Stimulated activated CD8-positive, alpha-beta memory T cell treated with anti-CD3 and anti-CD28 coated beads, Interleukin-15, amount 100 ng/mL, for 1 hour (primary cell): ENCODE results near the gene RXFP2.

Source experiments
- DNase-seq: peaks from one replicate; pipeline ENCODE4 v3.0.0-alpha.2; 2020; ENCODE audit warnings: low read depth

The RXFP2 gene

GRCh38 chr13:31769575-31769974, 30.2 kb downstream of the RXFP2 start:
- DNase-seq = no peak

- DNase-seq = no peak
These were observed 32.9 kb downstream of the RXFP2 start for GRCh38 chr13:31772231-31772630.

GRCh38 chr13:31773538-31773937, 34.2 kb downstream of the RXFP2 start:
- DNase-seq = no peak

GRCh38 chr13:31774186-31774750, 34.9 kb downstream of the RXFP2 start:
- no peak for DNase-seq

- DNase-seq = no peak
These were observed 35.8 kb downstream of the RXFP2 start for GRCh38 chr13:31775148-31775547.

- no peak for DNase-seq
These were observed 36.4 kb downstream of the RXFP2 start for GRCh38 chr13:31775686-31776085.

GRCh38 chr13:31781064-31781463, 41.7 kb downstream of the RXFP2 start:
- DNase-seq = no peak

- DNase-seq = no peak
These were observed 46.7 kb downstream of the RXFP2 start for GRCh38 chr13:31786011-31786410.

- DNase-seq = no peak
These were observed 51.7 kb downstream of the RXFP2 start for GRCh38 chr13:31790992-31791391.

- no peak for DNase-seq
These were observed 53.9 kb downstream of the RXFP2 start for GRCh38 chr13:31793246-31793645.

GRCh38 chr13:31794452-31794851, 55.1 kb downstream of the RXFP2 start:
- no peak for DNase-seq

- no peak for DNase-seq
These were observed 57.9 kb downstream of the RXFP2 start for GRCh38 chr13:31797154-31797775.

- DNase-seq = no peak
These were observed 58.9 kb downstream of the RXFP2 start for GRCh38 chr13:31798189-31798588.

- DNase-seq = no peak
These were observed 61.8 kb downstream of the RXFP2 start for GRCh38 chr13:31801088-31801487.

GRCh38 chr13:31803311-31803710, 64.0 kb downstream of the RXFP2 start:
- DNase-seq = no peak

- no peak for DNase-seq
These were observed 66.5 kb downstream of the RXFP2 start for GRCh38 chr13:31805841-31806240.

GRCh38 chr13:31807090-31807541, 67.8 kb downstream of the RXFP2 start:
- DNase-seq = no peak

GRCh38 chr13:31814536-31814935, 75.2 kb downstream of the RXFP2 start:
- DNase-seq = no peak

- DNase-seq = no peak
These were observed 76.2 kb downstream of the RXFP2 start for GRCh38 chr13:31815361-31816144.

- no peak for DNase-seq
These were observed 78.9 kb downstream of the RXFP2 start for GRCh38 chr13:31818236-31818635.

GRCh38 chr13:31824705-31825517, 85.6 kb downstream of the RXFP2 start:
- no peak for DNase-seq

- no peak for DNase-seq
These were observed 87.2 kb downstream of the RXFP2 start for GRCh38 chr13:31826521-31826920.
